OCI-LY1 (cell line): ENCODE results near the gene TTF2.
A peak's percentile ranks its signal among the peaks of the same experiment; 100 is the strongest.

Experiments
- H2AFZ ChIP-seq: fragments of 200-600 bp; sonication (generic), shearing (Covaris generic); 2 replicates; pipeline ENCODE4 v1.6.0; 2014; ENCODE audit warnings: antibody characterized with exemption, mild to moderate bottlenecking, low read length
- H3F3A ChIP-seq: fragments of 200-600 bp; sonication (generic), shearing (Covaris generic); 2 replicates; pipeline ENCODE4 v1.6.0; 2014; ENCODE audit warnings: mild to moderate bottlenecking, antibody characterized with exemption, low read length, moderate library complexity; ENCODE audit not compliant: insufficient read depth
- H3K27ac ChIP-seq: fragments of 200-600 bp; sonication (generic); 2 replicates; pipeline ENCODE4 v1.5.1; 2014; ENCODE audit warnings: low read length, mixed run types, mild to moderate bottlenecking, low read depth; ENCODE audit not compliant: poor library complexity, severe bottlenecking
- H3K27me3 ChIP-seq: fragments of 200-600 bp; sonication (generic); 2 replicates; pipeline ENCODE4 v1.6.0; 2014; ENCODE audit warnings: antibody characterized with exemption, mild to moderate bottlenecking, low read length, moderate library complexity; ENCODE audit not compliant: insufficient read depth
- H3K36me3 ChIP-seq: fragments of 200-600 bp; sonication (generic); 2 replicates; pipeline ENCODE4 v1.6.1; 2014; ENCODE audit warnings: mild to moderate bottlenecking, antibody characterized with exemption, low read length, moderate library complexity, mixed read lengths; ENCODE audit not compliant: insufficient read depth
- H3K4me1 ChIP-seq: fragments of 200-600 bp; sonication (generic); 2 replicates; pipeline ENCODE4 v1.5.1; 2014; ENCODE audit warnings: mild to moderate bottlenecking, low read length, moderate library complexity; ENCODE audit not compliant: insufficient read depth, severe bottlenecking
- H3K4me2 ChIP-seq: fragments of 200-600 bp; sonication (generic), shearing (Covaris generic); 2 replicates; pipeline ENCODE4 v1.6.1; 2014; ENCODE audit warnings: low read length
- H3K4me3 ChIP-seq: fragments of 200-600 bp; sonication (generic); 2 replicates; pipeline ENCODE4 v1.5.1; 2014; ENCODE audit warnings: low read length, low read depth, mild to moderate bottlenecking, mixed read lengths; ENCODE audit not compliant: poor library complexity, severe bottlenecking
- H3K79me2 ChIP-seq: fragments of 200-600 bp; shearing (Covaris generic); 2 replicates; pipeline ENCODE4 v1.6.1; 2016; ENCODE audit warnings: mixed run types, low read length, mixed read lengths; ENCODE audit not compliant: insufficient read depth
- H3K9ac ChIP-seq: fragments of 200-600 bp; sonication (generic), shearing (Covaris generic); 2 replicates; pipeline ENCODE4 v1.6.1; 2014; ENCODE audit warnings: mild to moderate bottlenecking, low read length, mixed read lengths
- H3K9me2 ChIP-seq: fragments of 200-600 bp; sonication (generic), shearing (Covaris generic); 2 replicates; pipeline ENCODE4 v1.6.1; 2014; ENCODE audit warnings: low read depth, mild to moderate bottlenecking, low read length, mixed read lengths
- H3K9me3 ChIP-seq: fragments of 200-600 bp; shearing (Covaris generic); 2 replicates; pipeline ENCODE4 v1.6.1; 2014; ENCODE audit warnings: low read length, mixed read lengths
- H4K20me1 ChIP-seq: fragments of 200-600 bp; sonication (generic), shearing (Covaris generic); 2 replicates; pipeline ENCODE4 v1.6.0; 2016; ENCODE audit warnings: mild to moderate bottlenecking, low read length; ENCODE audit not compliant: insufficient read depth
- EZH2 ChIP-seq: fragments of 200-600 bp; sonication (generic), shearing (Covaris generic); IDR thresholded peaks from 2 replicates; pipeline ENCODE4 v1.8.0; 2017; ENCODE audit warnings: borderline replicate concordance, mixed run types, mild to moderate bottlenecking, antibody characterized with exemption, low read length, moderate library complexity, mixed read lengths
- TF ChIP-seq, protein P1 (sequence below): fragments of 200-600 bp; sonication (generic), shearing (Covaris generic); IDR thresholded peaks from 2 replicates; pipeline ENCODE4 v1.5.1; 2017; ENCODE audit warnings: mild to moderate bottlenecking, antibody characterized with exemption, low read length, moderate library complexity, mixed read lengths

Gene TTF2

DNA sequence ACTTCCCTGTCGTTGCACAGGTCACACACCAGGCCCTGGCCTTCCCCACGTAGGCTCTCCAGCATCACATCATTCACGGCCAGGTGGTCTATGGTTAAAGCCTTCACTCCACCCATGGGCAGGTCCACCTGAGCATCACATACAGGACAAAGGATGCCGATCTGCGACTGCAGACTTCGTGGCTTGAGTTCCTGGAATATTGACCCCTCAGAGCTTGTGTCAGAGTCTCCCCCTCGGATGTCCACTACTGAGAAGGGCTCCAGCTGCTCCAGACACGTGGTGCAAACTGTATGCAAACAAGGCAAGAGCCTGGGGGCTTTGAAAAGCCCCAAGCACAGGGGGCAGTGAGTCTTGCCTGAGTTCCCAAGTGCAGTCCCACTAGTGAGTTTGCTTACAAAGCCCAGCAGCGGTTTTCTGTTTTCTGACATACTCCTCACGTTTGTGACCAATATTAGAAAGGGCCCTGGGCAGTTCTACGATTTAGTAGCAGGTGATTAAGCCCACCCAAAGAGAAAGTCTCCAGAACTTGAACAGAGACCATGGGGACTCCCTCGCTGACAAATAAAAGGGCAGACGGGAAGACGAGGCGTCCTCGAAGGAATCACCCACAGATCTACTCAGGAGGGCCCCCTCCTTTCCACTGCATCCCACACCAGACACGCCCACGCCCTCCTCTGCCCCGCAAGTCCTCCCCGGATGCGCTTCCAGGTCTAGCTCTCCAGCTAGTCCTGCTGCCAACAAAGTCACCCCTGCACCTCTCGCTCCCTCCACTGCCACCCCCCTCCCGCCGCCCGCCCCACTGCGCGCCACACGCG lies 60.9 kb downstream of the TTF2 start:
- Histone ChIP-seq H2AFZ (no peak overlapping the region), H3K27ac (no peak overlapping the region)

DNA sequence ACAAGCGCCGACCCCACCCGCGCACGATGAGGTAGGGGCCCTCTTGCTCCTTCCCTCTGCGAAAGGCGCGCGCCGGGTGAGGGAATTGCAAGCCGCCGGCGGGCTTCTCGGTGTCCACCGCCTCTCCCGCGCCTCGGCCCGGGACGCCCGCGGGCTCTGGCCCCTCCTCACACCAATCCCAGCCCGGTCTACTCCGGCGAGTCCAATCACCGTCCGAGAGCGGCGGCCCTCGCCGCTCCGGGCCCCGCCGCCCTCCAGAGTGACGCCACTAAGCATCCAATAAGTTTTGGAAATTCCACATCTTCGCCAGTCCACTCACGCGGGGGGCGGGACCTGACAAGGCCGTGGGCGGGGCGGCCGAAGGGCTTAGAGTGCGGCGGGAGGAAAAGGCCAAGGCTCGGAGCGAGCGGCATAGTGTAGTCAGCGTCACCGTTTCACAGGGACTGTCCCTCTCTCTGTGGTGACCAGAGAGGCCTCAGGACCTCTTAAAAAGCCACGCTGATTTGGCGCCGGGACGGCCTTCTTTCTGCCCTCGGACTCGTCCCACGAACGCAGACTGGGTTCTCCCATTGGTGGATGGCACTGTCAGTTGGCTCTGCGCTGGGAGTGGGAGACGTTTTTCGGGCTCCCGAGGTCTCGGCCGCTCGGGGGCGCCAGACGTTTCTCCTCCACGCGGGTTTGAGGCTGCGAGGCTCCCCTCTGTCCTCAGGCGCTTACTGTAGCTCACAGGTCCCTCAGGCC lies 61.6 kb downstream of the TTF2 start, which contains the start of gene TRIM45:
Gene TRIM45, minus strand, starts transcription at position 161 of the 741 bp plus-strand sequence. CDS start 548 bp downstream, outside the sequence.
- no peaks in the 10 kb centered on the region for H3K36me3 ChIP-seq
- TF ChIP-seq EZH2, result no peak
- TF ChIP-seq, protein P1, sequence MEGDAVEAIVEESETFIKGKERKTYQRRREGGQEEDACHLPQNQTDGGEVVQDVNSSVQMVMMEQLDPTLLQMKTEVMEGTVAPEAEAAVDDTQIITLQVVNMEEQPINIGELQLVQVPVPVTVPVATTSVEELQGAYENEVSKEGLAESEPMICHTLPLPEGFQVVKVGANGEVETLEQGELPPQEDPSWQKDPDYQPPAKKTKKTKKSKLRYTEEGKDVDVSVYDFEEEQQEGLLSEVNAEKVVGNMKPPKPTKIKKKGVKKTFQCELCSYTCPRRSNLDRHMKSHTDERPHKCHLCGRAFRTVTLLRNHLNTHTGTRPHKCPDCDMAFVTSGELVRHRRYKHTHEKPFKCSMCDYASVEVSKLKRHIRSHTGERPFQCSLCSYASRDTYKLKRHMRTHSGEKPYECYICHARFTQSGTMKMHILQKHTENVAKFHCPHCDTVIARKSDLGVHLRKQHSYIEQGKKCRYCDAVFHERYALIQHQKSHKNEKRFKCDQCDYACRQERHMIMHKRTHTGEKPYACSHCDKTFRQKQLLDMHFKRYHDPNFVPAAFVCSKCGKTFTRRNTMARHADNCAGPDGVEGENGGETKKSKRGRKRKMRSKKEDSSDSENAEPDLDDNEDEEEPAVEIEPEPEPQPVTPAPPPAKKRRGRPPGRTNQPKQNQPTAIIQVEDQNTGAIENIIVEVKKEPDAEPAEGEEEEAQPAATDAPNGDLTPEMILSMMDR, result peak; percentile 65
- no peak within 1 kb of the TSS for H2AFZ ChIP-seq
- no peaks in the 10 kb centered on the region for H3F3A ChIP-seq
- no peaks in the 10 kb centered on the region for H3K79me2 ChIP-seq
- peaks cover 5% of the 10 kb centered on the region; the same call in 1 of the 2 replicates for H3K27me3 ChIP-seq
- no peaks in the 10 kb centered on the region for H3K9me2 ChIP-seq
- peak within 1 kb of the TSS; percentile 70 for H3K4me2 ChIP-seq
- H3K27ac ChIP-seq, result no peak within 1 kb of the TSS
- H4K20me1 ChIP-seq, result no peaks in the 10 kb centered on the region
- H3K9me3 ChIP-seq, result no peaks in the 10 kb centered on the region
- peak within 1 kb of the TSS; percentile 41; the same call in 1 of the 2 replicates for H3K9ac ChIP-seq
- peak within 1 kb of the TSS; percentile 65 for H3K4me3 ChIP-seq
- no peaks in the 10 kb centered on the region for H3K4me1 ChIP-seq

More for the DNA sequence above, 60.9 kb downstream of the TTF2 start:
- no peaks in the 10 kb centered on the region for H3F3A ChIP-seq
- peak overlapping the region; percentile 65 for H3K4me3 ChIP-seq
- peak overlapping the region; percentile 70 for H3K4me2 ChIP-seq
- H3K9me3 ChIP-seq, result no peaks in the 10 kb centered on the region
- no peaks in the 10 kb centered on the region for H3K4me1 ChIP-seq
- no peaks in the 10 kb centered on the region for H3K79me2 ChIP-seq
- TF ChIP-seq, protein P1, result no peak
- no peak for TF ChIP-seq EZH2
- H3K27me3 ChIP-seq, result peaks cover 5% of the 10 kb centered on the region; the same call in 1 of the 2 replicates
- no peaks in the 10 kb centered on the region for H3K36me3 ChIP-seq
- no peaks in the 10 kb centered on the region for H4K20me1 ChIP-seq
- no peak overlapping the region; the same call in 1 of the 2 replicates for H3K9ac ChIP-seq
- no peaks in the 10 kb centered on the region for H3K9me2 ChIP-seq

DNA sequence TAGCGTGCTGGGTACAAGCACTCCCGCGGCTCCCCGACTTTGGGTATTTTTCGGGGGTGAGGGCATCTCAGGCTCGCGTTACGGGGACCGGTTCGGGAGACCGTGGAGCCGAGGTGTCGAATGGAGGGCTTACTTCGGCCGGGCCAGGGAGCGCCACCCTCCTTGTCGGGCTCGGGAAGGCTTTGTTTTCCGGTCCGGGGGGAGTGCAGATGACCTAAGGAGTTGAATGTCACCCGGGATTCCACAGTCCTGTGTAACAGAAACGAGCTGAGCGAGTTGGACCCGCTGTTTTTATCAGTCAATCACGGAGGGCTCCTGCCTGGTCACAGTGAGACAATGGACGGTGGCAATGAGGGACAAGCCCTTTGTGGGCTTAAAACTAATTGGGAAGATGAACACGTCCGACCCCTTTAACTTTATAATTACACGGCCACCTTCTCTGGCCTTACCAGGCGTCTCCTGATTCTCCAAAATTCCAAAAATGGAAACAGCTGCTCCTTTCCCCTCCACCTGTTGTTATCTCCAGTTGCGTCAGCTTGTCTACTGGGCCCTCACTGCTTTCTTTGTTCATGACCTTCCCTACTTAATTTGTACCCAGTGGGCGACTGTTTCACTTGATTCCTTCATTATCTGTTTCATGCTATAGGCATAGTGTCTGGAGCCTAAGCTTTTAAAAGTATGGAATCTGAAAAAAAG lies 62.4 kb downstream of the TTF2 start:
- Histone ChIP-seq H3K9me3 (no peaks in the 10 kb centered on the region), H3K27ac (no peak overlapping the region), H3K9me2 (no peaks in the 10 kb centered on the region), H3K79me2 (no peaks in the 10 kb centered on the region), H2AFZ (no peak overlapping the region), H3K27me3 (peaks cover 5% of the 10 kb centered on the region; the same call in 1 of the 2 replicates), H4K20me1 (no peaks in the 10 kb centered on the region), H3K36me3 (no peaks in the 10 kb centered on the region), H3K4me3 (peak overlapping the region; percentile 65), H3F3A (no peaks in the 10 kb centered on the region), H3K4me1 (no peaks in the 10 kb centered on the region), H3K9ac (no peak overlapping the region), H3K4me2 (peak overlapping the region; percentile 70; the same call in 1 of the 2 replicates)
- TF ChIP-seq EZH2, result no peak
- TF ChIP-seq, protein P1, result 0 out of 2 replicates have a peak, but pooled peaks have one; percentile 8
